Ishikawa (cell line): Measurements from ENCODE around the gene LILRB4.

Experiments used
- CEBPB ChIP-seq: IDR thresholded peaks from 2 replicates; pipeline ENCODE4 v1.6.1; 2012
- CREB1 ChIP-seq: IDR thresholded peaks from 2 replicates; pipeline ENCODE4 v1.6.1; 2012; ENCODE audit warnings: low read depth
- EGR1 ChIP-seq: IDR thresholded peaks from 2 replicates; pipeline ENCODE4 v1.6.1; 2012
- EP300 ChIP-seq: IDR thresholded peaks from 2 replicates; pipeline ENCODE4 v1.6.1; 2012; ENCODE audit warnings: borderline replicate concordance
- FOXM1 ChIP-seq: IDR thresholded peaks from 2 replicates; pipeline ENCODE4 v1.6.1; 2012; ENCODE audit warnings: low read depth, borderline replicate concordance
- MAX ChIP-seq: IDR thresholded peaks from 2 replicates; pipeline ENCODE4 v1.6.1; 2012
- NFIC ChIP-seq: IDR thresholded peaks from 2 replicates; pipeline ENCODE4 v1.6.1; 2012
- RAD21 ChIP-seq: IDR thresholded peaks from 2 replicates; pipeline ENCODE4 v1.6.1; 2012; ENCODE audit warnings: low read depth
- REST ChIP-seq: IDR thresholded peaks from 2 replicates; pipeline ENCODE4 v1.6.1; 2012; ENCODE audit warnings: low read depth, mild to moderate bottlenecking
- TAF1 ChIP-seq: IDR thresholded peaks from 2 replicates; pipeline ENCODE4 v1.6.1; 2012; ENCODE audit warnings: low read depth, mild to moderate bottlenecking
- TCF12 ChIP-seq: IDR thresholded peaks from 2 replicates; pipeline ENCODE4 v1.6.1; 2012; ENCODE audit warnings: low read depth
- TEAD4 ChIP-seq: IDR thresholded peaks from 2 replicates; pipeline ENCODE4 v1.6.1; 2012
- YY1 ChIP-seq: IDR thresholded peaks from 2 replicates; pipeline ENCODE4 v1.6.1; 2012; ENCODE audit warnings: low read depth
- ZBTB7A ChIP-seq: IDR thresholded peaks from 2 replicates; pipeline ENCODE4 v1.6.1; 2012; ENCODE audit warnings: low read depth
- TF ChIP-seq, protein P1 (sequence below): IDR thresholded peaks from 2 replicates; pipeline ENCODE4 v1.6.1; 2012

LILRB4 gene

GRCh38 chr19:54667217-54667616 lies 4.4 kb downstream of the LILRB4 start:
- TF ChIP-seq FOXM1 = no peak
- no peak for TF ChIP-seq MAX
- TF ChIP-seq TCF12 = no peak
- no peak for TF ChIP-seq RAD21
- TF ChIP-seq ZBTB7A = no peak
- TF ChIP-seq YY1 = no peak
- TF ChIP-seq, protein P1, sequence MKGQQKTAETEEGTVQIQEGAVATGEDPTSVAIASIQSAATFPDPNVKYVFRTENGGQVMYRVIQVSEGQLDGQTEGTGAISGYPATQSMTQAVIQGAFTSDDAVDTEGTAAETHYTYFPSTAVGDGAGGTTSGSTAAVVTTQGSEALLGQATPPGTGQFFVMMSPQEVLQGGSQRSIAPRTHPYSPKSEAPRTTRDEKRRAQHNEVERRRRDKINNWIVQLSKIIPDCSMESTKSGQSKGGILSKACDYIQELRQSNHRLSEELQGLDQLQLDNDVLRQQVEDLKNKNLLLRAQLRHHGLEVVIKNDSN = no peak
- no peak for TF ChIP-seq CEBPB
- TF ChIP-seq NFIC = no peak
- no peak for TF ChIP-seq CREB1
- TF ChIP-seq TEAD4 = no peak
- TF ChIP-seq EGR1 = no peak
- TF ChIP-seq EP300 = no peak

- TF ChIP-seq TCF12 = no peak
- TF ChIP-seq MAX = no peak
These were observed 5.6 kb downstream of the LILRB4 start for GRCh38 chr19:54668353-54668752.

DNA sequence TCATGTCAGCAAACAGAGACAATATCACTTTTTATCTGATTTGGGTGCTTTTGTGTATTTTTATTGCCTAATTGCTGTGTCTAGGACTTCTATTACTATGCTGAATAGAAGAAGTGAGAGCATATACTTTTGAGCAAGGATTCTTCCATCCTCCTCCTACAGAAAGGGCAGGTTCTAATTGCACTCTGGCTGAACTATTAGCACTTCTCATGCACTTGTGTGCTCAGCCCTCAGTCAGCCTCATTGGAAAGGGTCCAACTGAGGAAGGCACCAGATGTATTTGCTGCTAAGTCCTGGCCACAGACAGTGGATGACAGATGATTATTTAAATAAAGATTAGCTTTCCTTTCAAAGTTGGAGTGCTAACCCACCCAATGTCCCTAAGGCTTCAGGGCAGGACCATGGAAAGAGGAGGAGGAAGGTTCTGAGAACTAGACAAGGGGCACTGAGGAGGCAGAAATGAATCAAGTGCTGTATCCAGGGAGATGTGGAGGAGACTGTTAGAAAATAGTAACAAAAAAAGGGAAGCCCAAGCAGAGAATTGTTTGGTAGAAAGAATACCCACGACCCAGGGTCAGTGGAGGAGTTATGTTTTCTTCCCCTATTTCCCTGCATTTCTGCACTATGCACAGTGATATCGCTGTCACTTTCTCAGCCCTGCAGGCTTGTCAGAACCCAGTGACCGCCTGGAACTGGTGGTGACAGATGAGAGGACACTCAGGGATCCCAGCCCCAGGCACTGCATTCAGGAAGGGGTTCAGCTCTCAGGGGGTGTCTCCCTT lies 8.0 kb downstream of the LILRB4 start:
- TF ChIP-seq EGR1 (no peak), TCF12 (no peak), YY1 (no peak), ZBTB7A (no peak), NFIC (no peak), TEAD4 (no peak), CEBPB (no peak), CREB1 (no peak), TAF1 (no peak), REST (no peak), MAX (no peak), RAD21 (no peak), FOXM1 (no peak), EP300 (no peak)
- TF ChIP-seq, protein P1 = no peak

- TF ChIP-seq TAF1 (no peak), EGR1 (no peak), ZBTB7A (no peak), TCF12 (no peak), CEBPB (no peak), FOXM1 (no peak)
- TF ChIP-seq, protein P1 = no peak
These were observed 10.4 kb downstream of the LILRB4 start for GRCh38 chr19:54673222-54673621.

GRCh38 chr19:54674021-54674617 lies 11.3 kb downstream of the LILRB4 start:
- TF ChIP-seq ZBTB7A (no peak), RAD21 (peak; percentile 48)

- peak; percentile 55 for TF ChIP-seq RAD21
These were observed 13.5 kb downstream of the LILRB4 start for GRCh38 chr19:54676210-54676834.

DNA sequence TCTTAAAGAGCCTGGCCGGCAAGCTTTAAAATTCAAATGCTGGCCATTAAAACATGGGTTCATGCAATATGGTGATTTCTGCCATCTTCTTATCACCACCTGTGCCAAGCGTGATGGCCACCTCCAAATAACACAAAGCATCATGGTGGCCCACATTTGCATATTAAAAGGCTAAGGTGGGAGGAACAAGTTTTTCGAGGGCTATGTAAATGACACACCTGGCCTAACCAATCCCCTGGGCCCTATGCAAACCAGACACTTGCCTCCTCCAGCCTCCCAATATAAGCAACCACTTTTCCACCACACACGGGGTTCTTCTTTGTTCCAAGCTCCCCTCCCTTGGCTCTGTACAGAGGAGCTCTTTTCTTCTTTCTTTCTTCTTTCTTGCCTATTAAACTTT lies 14.4 kb downstream of the LILRB4 start:
- no peak for TF ChIP-seq RAD21
- TF ChIP-seq YY1 = no peak
- no peak for TF ChIP-seq TEAD4
- TF ChIP-seq NFIC = no peak
- TF ChIP-seq, protein P1 = no peak
- no peak for TF ChIP-seq ZBTB7A
- no peak for TF ChIP-seq FOXM1
- TF ChIP-seq MAX = no peak
- TF ChIP-seq TCF12 = no peak
- TF ChIP-seq EP300 = no peak
- no peak for TF ChIP-seq EGR1
- no peak for TF ChIP-seq TAF1
- no peak for TF ChIP-seq REST
- TF ChIP-seq CEBPB = no peak
- no peak for TF ChIP-seq CREB1
